Fibroblast of peridontal ligament (primary cell): ENCODE measurements around the gene NPAS3.

Experiments
- DNase-seq: peaks from one replicate; pipeline ENCODE4 v3.0.0-alpha.2; 2010; ENCODE audit errors: extremely low read depth

Gene NPAS3

DNA sequence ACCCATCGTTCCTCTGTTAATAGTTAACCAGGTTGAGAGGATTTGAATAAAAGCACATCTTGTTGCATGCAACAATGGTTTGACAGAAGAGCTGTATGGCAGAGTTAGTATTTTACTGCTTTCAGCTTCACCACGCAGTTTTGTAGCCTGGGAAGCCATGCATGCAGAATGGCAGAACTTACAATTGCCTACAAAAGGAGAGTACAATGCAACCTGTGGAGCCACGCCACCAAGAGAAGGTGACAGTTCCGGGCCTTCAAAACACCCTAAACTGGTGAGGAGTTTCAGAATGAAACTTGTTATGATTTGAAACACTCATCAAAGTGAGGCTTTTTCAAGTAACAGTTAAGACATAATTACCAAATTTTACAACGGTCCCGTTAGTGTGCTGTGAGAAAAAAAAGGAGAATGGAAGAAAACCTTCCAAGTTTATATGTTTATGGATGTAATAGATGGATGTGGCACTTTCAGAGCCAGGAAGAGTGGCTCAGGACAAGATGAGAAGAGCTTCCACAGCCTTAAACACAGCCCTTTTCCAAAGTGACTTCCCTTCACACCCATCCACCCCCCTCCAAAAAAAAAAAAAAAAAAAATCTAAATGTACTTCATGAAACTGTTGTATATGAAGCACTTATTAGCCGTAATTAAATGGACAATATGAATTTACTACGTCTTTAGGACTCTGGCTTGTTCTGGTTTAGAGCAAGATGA is 853.5 kb downstream of the NPAS3 start:
- no peak for DNase-seq

DNA sequence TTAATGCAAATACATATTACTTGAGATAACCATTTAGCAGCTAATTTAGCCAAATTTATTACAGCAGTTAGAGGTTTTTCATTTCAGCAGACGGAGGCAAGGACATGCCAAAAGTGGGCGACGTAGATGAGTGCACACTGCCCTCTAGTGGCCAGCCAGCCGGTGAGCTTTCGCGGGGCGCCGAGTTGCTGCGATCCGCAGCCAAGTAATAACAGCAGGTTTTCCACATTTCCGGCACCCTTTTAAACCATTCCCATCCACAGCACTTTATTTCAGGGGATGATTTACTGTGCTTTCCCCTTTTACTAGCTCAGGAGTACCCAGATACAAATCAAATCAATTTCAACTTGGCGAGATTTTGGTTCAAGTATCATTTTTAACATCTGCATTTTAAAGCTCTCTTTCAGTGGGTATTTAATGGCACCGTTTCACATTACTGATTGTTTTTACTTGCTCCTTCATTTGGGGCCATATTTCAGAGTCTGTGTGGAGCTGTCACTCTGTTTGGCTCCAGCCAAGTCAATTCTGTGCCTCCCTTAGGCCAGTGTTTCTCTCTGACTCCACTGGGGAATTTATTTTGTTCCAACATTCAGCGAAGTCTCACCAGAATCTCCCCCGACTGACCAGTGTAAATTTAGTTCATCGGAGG is 854.2 kb downstream of the NPAS3 start:
- DNase-seq, result peak; percentile 86

DNA sequence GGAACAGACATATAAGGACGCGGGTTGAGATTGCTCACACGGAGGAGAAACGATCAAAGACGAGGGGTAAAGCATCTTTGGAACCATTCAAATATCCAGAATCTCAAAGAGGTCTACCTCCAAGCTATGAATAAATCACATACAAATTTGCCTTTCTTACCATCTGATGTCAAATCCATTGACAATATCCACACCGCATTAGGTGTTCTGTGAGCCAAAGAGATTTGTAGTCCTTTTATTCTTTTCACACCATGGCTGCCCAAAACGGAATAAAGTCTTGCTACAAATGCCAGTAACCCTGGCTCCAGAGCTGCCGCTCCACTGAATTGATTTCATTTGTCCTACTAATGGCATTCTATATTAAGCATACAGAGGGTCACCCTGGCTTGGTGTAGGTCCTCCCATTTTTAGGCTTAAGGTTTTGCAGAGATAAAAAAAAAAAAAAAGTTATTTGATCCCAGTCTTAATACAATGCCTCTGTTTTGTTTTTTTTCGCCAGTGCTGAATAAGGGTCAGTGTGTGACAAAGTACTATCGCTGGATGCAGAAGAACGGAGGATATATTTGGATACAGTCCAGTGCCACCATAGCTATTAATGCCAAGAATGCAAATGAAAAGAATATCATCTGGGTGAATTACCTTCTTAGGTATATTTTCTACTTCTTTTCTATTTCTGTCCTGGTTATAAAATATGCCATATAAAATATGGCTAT is 854.9 kb downstream of the NPAS3 start:
- no peak for DNase-seq

DNA sequence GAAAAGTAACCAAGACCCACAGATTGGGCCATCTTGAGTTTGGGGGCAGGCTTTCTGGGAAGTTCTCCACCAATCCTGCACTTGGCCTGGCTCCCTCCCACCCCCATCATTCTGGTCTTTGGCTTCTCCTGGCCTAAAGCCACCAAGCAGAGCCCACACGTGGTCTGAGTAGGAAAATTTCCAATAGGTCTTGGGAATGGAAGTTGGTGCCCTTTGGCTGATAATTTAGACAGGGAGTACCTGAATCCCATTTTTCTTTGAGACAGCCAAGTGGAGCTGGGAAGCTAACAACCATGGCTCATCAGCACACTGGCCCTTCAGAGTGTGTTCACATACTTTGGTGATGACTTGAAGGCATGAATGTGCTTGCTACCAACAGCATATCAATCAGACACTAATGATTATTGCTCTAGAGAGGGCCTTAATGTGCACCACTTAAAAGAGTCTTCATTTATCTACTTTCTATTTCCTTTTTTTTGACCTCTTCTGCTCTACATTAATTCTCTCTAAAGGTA is 856.2 kb downstream of the NPAS3 start:
- no peak for DNase-seq

DNA sequence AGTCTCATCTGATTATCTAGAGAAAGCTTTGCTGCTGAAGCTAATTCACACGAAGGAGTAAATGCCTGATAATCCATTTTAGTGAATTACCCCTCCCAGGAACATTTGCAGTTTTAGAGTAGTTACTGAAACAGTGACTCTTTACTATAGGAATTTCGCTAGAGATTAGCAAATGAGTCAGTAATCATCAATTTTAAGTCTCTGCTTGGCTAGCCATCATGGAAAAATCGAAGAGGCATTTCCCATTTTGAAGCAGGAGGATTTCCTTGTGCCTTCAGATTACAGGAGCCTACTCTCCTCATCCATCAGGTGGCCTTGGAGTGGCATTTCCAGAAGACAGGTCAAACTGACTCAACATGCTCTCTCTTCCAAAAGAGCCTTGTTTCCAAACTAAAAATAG is 857.7 kb downstream of the NPAS3 start:
- no peak for DNase-seq

DNA sequence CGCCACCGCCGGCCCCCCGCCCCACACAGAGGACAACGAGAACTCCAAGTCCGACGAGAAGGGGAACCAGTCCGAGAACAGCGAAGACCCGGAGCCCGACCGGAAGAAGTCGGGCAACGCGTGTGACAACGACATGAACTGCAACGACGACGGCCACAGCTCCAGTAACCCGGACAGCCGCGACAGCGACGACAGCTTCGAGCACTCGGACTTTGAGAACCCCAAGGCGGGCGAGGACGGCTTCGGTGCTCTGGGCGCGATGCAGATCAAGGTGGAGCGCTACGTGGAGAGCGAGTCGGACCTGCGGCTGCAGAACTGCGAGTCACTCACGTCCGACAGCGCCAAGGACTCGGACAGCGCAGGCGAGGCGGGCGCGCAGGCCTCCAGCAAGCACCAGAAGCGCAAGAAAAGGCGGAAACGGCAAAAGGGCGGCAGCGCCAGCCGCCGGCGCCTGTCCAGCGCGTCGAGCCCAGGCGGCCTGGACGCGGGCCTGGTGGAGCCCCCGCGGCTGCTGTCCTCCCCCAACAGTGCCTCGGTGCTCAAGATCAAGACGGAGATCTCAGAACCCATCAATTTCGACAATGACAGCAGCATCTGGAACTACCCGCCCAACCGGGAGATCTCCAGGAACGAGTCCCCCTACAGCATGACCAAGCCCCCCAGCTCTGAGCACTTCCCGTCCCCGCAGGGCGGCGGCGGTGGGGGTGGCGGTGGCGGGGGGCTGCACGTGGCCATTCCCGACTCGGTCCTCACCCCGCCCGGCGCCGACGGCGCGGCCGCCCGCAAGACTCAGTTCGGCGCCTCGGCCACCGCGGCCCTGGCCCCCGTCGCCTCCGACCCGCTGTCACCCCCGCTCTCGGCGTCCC is 861.3 kb downstream of the NPAS3 start:
- no peak for DNase-seq

DNA sequence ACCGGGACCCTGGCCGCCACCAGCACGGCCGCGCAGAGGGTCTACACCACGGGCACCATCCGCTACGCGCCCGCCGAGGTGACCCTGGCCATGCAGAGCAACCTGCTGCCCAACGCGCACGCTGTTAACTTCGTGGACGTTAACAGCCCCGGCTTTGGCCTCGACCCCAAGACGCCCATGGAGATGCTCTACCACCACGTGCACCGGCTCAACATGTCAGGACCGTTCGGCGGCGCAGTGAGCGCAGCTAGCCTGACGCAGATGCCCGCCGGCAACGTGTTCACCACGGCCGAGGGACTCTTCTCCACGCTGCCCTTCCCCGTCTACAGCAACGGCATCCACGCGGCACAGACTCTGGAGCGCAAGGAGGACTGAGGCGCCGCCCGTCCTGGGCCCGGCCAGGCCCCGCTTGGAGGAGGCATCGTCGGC is 862.1 kb downstream of the NPAS3 start:
- no peak for DNase-seq

DNA sequence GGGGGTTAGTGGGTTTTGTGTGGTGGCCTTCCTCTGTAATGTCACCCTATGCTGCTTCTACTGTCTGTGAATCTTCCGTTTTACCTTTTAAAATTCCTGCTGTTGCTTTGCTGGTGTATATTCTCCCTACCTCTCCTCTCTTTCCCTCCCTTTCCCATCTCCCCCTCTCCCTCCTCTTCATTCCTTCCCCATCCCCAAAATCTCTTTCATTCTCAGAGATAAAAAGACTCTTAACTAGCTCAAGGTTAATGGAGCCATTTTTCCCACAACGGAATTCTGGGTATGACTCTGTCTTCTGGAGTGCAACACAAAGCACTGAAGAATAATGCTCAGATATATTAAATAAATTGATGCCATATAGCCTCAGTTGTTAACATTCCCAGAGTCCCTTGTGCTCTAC is 864.1 kb downstream of the NPAS3 start:
- no peak for DNase-seq

DNA sequence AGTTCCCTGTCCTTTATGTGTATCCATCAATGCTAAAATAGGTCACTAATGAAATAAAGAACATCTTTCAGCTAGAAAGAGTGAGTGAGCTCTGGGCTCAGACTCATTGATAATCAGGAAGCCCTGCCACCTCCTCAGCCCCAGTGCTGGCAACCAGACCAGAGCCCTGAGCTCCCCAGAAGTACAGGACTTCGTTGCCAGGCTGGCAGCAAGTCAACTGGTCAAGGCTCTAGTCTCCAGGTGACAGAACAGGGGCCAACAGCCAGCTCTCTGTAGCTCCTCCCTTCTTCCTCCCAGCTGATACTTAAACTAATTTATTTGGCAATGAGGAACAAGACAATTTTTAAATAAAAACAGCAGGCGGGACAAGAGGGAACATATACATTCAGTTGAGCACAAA is 866.9 kb downstream of the NPAS3 start:
- no peak for DNase-seq

DNA sequence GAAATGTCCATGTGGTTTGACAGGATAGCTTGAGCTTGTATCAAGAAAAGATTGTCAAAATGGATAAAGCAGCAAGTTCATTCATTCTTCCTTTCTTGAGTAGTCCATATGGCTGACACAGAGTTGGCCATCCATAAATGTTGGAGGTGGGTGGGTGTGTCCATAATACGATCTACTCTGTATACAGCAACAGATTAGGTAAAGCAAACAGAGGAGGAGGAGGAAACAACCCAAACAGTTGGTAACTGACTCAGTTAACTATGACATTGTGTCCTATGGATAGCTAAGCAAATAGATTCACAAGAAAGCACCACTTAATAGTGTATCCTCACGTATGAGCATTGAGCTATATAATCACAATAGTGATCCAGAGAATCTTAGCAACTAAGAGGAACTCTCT is 868.2 kb downstream of the NPAS3 start:
- DNase-seq, result no peak

DNA sequence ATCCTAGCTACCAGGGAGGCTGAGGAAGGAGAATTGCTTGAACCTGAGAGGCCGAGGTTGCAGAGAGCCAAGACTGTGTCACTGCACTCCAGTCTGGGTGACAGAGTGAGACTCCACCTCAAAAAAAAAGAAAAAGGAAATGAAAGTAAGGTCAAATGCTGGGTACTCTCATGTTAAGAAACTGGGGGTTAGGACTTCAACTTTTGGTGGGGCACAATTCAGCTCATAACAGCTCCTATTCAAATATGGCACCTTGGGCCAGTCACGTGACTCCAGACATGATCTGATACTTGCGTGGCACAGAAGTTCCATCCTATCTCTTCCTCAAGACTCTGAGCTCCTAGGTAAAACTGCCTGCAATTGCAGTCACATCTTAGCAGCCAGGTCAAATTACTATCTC is 869.5 kb downstream of the NPAS3 start:
- DNase-seq, result no peak

DNA sequence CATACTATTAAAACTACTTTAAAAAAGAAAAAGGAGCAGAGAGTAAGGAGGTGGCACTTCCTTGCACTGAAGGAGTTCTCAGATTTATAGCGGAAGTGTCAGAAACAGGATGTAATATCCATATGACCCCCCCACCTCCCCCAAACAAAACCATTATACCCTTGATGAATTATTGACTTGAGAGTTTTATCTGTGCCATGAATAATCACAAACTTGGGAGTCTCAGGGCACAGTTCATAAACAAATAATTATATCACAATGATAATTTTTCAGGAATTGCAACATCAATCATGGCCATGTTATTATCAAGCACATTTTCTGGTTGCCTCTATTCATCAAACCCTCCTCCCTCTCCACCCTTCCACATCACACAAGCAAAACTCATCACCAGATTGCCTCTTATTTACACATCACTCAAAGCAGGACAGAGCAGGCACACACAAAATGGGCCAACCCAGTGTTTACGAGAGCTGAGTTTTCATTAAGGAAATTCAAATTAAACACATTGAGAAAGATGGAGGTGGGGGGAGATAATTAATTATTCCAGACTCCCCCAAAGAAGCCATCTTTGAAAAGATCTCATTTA is 870.8 kb downstream of the NPAS3 start:
- no peak for DNase-seq

DNA sequence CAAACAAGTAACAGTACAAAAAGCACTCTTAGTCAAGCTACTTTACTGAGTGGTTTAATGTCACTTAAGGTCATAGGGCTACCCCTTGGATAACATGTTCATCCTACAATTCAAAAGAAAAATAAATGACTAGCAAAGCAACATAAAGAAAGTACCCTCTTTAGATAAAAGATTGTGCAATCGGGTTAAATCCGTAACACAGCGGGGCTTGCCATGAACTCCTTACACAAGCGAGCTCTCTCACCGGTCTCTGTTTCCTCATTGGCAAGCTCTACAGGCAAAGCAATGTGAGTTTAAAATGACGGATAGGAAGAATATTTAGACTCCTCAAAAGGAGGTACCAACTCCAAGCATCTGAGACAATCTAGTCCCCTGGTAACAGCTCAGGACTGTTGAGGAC is 871.6 kb downstream of the NPAS3 start:
- DNase-seq, result no peak

DNA sequence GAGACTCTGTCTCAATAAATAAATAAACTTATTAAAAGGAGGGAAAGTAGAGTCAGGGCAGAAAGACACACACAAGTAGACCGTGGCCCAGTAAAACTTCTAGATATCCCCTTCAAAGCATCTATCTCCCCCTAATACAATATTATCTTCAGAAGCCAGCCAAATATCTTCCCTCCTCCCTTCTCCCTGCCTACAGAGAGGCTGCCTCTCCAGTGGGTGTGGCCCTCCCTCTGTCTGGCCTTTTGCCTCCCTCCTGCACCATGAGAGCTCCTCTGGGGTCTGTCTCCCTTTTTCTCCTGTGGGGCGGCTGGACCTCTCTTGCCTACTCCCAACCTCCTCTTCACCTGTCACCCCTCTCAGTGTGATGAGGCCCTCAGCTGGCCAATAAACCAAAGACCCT is 873.0 kb downstream of the NPAS3 start:
- DNase-seq, result no peak

DNA sequence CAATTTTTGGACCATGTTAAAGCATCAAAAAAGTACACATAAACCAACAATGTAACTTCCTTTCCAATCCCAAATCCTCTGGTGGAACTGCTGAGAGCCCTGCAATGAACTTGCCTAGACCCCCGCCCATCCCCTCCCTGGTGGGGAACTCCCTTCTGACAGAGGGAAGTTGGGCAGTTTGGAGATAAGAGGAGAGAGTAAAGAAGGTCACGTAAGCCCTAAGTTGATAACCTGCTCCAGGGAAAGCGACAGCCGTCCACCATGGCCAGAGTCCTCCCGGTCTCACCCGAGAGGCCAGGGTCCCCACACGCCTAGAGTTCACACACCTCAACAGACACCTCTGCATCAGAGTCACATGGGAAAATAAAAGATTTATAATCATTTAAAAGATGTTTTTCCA is 873.5 kb downstream of the NPAS3 start:
- no peak for DNase-seq

DNA sequence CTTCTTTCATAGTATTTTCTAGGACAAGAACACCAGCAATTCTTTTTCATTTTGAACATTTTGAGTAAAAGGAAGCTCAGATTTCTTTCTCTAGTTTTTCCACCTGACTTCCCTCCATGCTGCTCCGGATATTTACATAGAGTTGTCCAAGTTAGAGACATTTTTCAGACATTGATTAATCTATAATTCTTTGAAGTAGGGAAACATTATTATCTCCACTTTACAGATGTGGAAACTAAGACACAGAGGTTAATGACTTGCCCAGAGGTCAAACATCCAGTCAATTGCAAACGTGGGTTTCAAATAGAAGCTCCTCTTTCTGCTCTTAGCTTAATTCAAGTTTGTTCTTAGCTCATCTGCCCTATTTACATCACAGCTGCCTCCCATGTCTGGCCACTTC is 873.9 kb downstream of the NPAS3 start:
- no peak for DNase-seq

DNA sequence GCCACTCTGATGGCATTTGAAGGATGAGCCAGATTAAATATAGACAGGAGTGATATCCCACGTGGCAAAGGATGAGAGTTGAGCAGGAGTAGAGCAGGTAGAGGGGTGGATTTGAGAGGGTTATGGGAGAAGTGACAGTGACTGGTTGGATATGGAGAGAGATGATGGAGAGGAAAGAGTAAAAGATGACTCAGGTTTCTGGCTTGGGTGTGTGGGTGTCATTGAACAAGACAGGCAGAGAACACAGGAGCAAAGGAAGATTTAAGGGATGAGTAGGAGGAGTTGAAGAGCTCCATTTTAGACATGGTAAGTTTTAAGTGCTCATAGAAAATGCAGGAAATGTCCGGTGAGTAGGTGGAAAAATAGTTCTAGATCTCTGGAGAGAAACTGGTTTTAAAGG is 875.3 kb downstream of the NPAS3 start:
- no peak for DNase-seq

DNA sequence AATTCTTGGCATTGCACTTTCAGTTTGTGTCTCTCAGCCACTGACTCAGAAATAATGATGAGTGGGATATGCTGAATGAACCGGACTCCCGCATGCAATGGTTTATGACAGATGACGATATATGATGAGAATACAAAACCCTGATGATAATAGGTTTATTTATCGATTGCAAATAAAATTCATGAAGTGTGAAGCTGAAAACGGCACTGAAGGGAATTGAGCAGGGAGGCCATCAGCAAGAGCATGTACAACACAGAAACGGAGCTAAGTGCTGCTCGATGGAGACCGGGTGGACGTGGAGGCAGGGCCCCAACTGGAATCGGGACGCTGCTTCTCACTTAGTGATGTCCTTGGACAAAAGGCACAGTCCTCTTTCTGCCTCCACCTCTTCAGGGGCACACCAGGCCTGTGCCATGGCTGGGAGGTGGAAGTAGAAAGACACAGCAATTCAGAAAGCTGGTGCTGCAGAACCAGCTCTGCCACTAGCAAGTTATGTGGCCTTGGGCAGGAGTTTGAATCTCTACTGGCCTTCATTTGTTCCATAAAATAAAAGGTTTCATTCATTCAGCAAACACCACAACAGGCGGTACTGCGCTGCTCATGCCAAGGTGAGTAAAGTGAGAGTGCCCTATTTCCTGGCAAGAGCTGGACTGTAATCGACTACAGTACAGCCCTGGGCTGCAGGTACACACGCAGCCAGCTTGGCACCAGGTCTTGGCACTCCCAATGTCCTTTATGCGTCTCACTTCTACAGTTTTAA is 895.2 kb downstream of the NPAS3 start:
- no peak for DNase-seq

DNA sequence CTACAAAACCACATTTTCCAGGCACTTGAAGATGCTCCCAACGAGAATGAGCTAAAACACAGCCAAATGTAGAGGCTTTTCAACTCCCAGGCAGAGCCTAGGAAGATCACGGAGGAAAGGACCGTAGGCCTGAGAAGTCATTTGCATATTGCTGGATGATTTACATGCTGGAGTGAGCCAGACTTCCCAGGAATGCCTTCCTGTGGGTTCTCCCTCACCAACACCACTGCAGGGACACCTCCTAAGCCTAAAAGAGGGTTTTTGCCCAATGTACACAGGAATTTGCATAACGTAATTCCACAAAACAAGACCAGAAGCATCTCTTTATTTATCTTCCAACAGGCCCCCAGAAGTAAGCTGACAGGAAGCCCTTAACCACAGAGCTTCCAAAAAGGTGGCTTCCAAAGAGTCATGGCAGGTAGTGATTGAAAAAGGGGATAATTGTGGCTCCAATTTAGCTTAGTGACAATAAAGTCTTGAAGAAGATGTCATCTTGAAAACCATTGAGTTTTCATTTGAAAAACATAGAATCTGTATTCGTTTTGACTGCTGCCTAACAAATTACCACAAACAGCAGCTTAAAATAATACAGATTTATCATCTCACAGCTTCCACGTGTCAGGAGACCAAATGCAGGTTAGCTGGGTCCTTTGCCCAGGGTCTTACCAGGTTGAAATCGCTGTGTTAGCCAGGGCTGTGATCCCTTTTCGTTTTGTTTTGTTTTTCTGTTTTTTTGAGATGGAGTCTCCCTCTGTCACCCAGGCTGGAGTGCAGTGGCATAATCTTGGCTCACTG is 896.0 kb downstream of the NPAS3 start:
- DNase-seq, result no peak

DNA sequence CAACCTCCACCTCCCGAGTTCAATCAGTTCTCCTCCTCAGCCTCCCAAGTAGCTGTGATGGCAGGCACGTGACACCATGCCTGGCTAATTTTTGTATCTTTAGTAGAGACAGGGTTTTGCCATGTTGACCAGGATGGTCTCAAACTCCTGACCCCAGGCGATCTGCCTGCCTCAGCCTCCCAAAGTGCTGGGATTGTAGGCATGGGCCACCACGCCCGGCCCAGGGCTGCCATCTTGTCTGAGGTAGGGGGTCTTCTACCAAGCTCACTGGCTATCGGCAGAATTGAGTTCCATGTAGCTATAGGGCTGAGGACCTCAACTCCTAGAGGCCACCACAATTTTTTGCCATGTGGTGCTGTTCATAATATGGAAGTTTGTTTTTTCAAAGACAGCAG is 896.6 kb downstream of the NPAS3 start:
- no peak for DNase-seq
